ENCODE data around the gene FAM83G.

The FAM83G gene

GRCh38 chr17:18980682-18981334, 23.8 kb downstream of the FAM83G start:
- H3K36me3 ChIP-seq (ENCODE audit: insufficient read depth, insufficient read length, low read length), result peaks cover 69% of the 10 kb centered on the region
- DNase-seq (ENCODE audit: low read depth, low spot score), result no peak
- H3K4me3 ChIP-seq (ENCODE audit: insufficient read length, low read depth), result no peak overlapping the region
- TF ChIP-seq YY1 (IDR thresholded peaks at IDR 0.05; ENCODE audit: insufficient read depth, insufficient read length) (no peak), ZNF274 (IDR thresholded peaks at IDR 0.05; ENCODE audit: low read depth, low read length) (no peak), SUZ12 (IDR thresholded peaks at IDR 0.05; ENCODE audit: extremely low read depth, insufficient read depth, insufficient read length) (no peak)
- no peaks in the 10 kb centered on the region for H3K9me3 ChIP-seq (ENCODE audit: insufficient read depth, low read length)
- peaks cover 21% of the 10 kb centered on the region for H3K4me1 ChIP-seq (ENCODE audit: insufficient read depth, insufficient read length)
- peak overlapping the region; percentile 8 for H3K9ac ChIP-seq (ENCODE audit: insufficient read length, low read depth)
- H3K27me3 ChIP-seq (ENCODE audit: insufficient read depth, insufficient read length), result no peaks in the 10 kb centered on the region

GRCh38 chr17:18978655-18979054, 25.9 kb downstream of the FAM83G start:
- no peak for DNase-seq (ENCODE audit: low read depth, low spot score)
- Histone ChIP-seq H3K27me3 (ENCODE audit: insufficient read depth, insufficient read length) (no peaks in the 10 kb centered on the region), H3K36me3 (ENCODE audit: insufficient read depth, insufficient read length, low read length) (peaks cover 63% of the 10 kb centered on the region), H3K9ac (ENCODE audit: insufficient read length, low read depth) (no peak overlapping the region), H3K4me3 (ENCODE audit: insufficient read length, low read depth) (no peak overlapping the region), H3K9me3 (ENCODE audit: insufficient read depth, low read length) (no peaks in the 10 kb centered on the region), H3K4me1 (ENCODE audit: insufficient read depth, insufficient read length) (peaks cover 20% of the 10 kb centered on the region)
- no peak for TF ChIP-seq SUZ12 (IDR thresholded peaks at IDR 0.05; ENCODE audit: extremely low read depth, insufficient read depth, insufficient read length)
- TF ChIP-seq ZNF274 (IDR thresholded peaks at IDR 0.05; ENCODE audit: low read depth, low read length), result no peak
- no peak for TF ChIP-seq YY1 (IDR thresholded peaks at IDR 0.05; ENCODE audit: insufficient read depth, insufficient read length)

- H3K27me3 ChIP-seq (ENCODE audit: insufficient read depth, insufficient read length), result no peaks in the 10 kb centered on the region
- no peak for DNase-seq (ENCODE audit: low read depth, low spot score)
- peaks cover 63% of the 10 kb centered on the region for H3K36me3 ChIP-seq (ENCODE audit: insufficient read depth, insufficient read length, low read length)
- H3K9ac ChIP-seq (ENCODE audit: insufficient read length, low read depth), result no peak overlapping the region
- no peak overlapping the region for H3K4me3 ChIP-seq (ENCODE audit: insufficient read length, low read depth)
- H3K4me1 ChIP-seq (ENCODE audit: insufficient read depth, insufficient read length), result peaks cover 17% of the 10 kb centered on the region
- TF ChIP-seq ZNF274 (IDR thresholded peaks at IDR 0.05; ENCODE audit: low read depth, low read length), result no peak
- no peaks in the 10 kb centered on the region for H3K9me3 ChIP-seq (ENCODE audit: insufficient read depth, low read length)
These were observed 26.5 kb downstream of the FAM83G start for GRCh38 chr17:18978050-18978449.

GRCh38 chr17:18977646-18978045, 26.9 kb downstream of the FAM83G start:
- peaks cover 64% of the 10 kb centered on the region for H3K36me3 ChIP-seq (ENCODE audit: insufficient read depth, insufficient read length, low read length)
- no peak for TF ChIP-seq ZNF274 (IDR thresholded peaks at IDR 0.05; ENCODE audit: low read depth, low read length)
- TF ChIP-seq YY1 (IDR thresholded peaks at IDR 0.05; ENCODE audit: insufficient read depth, insufficient read length), result no peak
- no peak for TF ChIP-seq SUZ12 (IDR thresholded peaks at IDR 0.05; ENCODE audit: extremely low read depth, insufficient read depth, insufficient read length)
- peaks cover 15% of the 10 kb centered on the region for H3K4me1 ChIP-seq (ENCODE audit: insufficient read depth, insufficient read length)
- H3K4me3 ChIP-seq (ENCODE audit: insufficient read length, low read depth), result no peak overlapping the region
- no peaks in the 10 kb centered on the region for H3K27me3 ChIP-seq (ENCODE audit: insufficient read depth, insufficient read length)
- H3K9ac ChIP-seq (ENCODE audit: insufficient read length, low read depth), result no peak overlapping the region
- no peaks in the 10 kb centered on the region for H3K9me3 ChIP-seq (ENCODE audit: insufficient read depth, low read length)
- DNase-seq (ENCODE audit: low read depth, low spot score), result no peak

- TF ChIP-seq SUZ12 (IDR thresholded peaks at IDR 0.05; ENCODE audit: extremely low read depth, insufficient read depth, insufficient read length) (no peak), ZNF274 (IDR thresholded peaks at IDR 0.05; ENCODE audit: low read depth, low read length) (no peak), YY1 (IDR thresholded peaks at IDR 0.05; ENCODE audit: insufficient read depth, insufficient read length) (no peak)
- Histone ChIP-seq H3K9ac (ENCODE audit: insufficient read length, low read depth) (no peak overlapping the region), H3K27me3 (ENCODE audit: insufficient read depth, insufficient read length) (no peaks in the 10 kb centered on the region), H3K4me1 (ENCODE audit: insufficient read depth, insufficient read length) (peaks cover 10% of the 10 kb centered on the region), H3K9me3 (ENCODE audit: insufficient read depth, low read length) (no peaks in the 10 kb centered on the region), H3K36me3 (ENCODE audit: insufficient read depth, insufficient read length, low read length) (peaks cover 67% of the 10 kb centered on the region), H3K4me3 (ENCODE audit: insufficient read length, low read depth) (no peak overlapping the region)
- no peak for DNase-seq (ENCODE audit: low read depth, low spot score)
These were observed 27.5 kb downstream of the FAM83G start for GRCh38 chr17:18977021-18977420.

- DNase-seq (ENCODE audit: low read depth, low spot score), result no peak
- no peaks in the 10 kb centered on the region for H3K9me3 ChIP-seq (ENCODE audit: insufficient read depth, low read length)
- no peak overlapping the region for H3K4me3 ChIP-seq (ENCODE audit: insufficient read length, low read depth)
- TF ChIP-seq SUZ12 (IDR thresholded peaks at IDR 0.05; ENCODE audit: extremely low read depth, insufficient read depth, insufficient read length) (no peak), YY1 (IDR thresholded peaks at IDR 0.05; ENCODE audit: insufficient read depth, insufficient read length) (no peak), ZNF274 (IDR thresholded peaks at IDR 0.05; ENCODE audit: low read depth, low read length) (no peak)
- no peak overlapping the region for H3K9ac ChIP-seq (ENCODE audit: insufficient read length, low read depth)
- peaks cover 6% of the 10 kb centered on the region for H3K4me1 ChIP-seq (ENCODE audit: insufficient read depth, insufficient read length)
- H3K36me3 ChIP-seq (ENCODE audit: insufficient read depth, insufficient read length, low read length), result peaks cover 75% of the 10 kb centered on the region
- H3K27me3 ChIP-seq (ENCODE audit: insufficient read depth, insufficient read length), result no peaks in the 10 kb centered on the region
These were observed 28.4 kb downstream of the FAM83G start for GRCh38 chr17:18976201-18976600.

- H3K36me3 ChIP-seq (ENCODE audit: insufficient read depth, insufficient read length, low read length), result peaks cover 81% of the 10 kb centered on the region
- H3K27me3 ChIP-seq (ENCODE audit: insufficient read depth, insufficient read length), result no peaks in the 10 kb centered on the region
- H3K4me3 ChIP-seq (ENCODE audit: insufficient read length, low read depth), result no peak overlapping the region
These were observed 29.0 kb downstream of the FAM83G start for GRCh38 chr17:18975597-18975996.

More at GRCh38 chr17:18975597-18975996, 29.0 kb downstream of the FAM83G start:
- no peaks in the 10 kb centered on the region for H3K9me3 ChIP-seq (ENCODE audit: insufficient read depth, low read length)
- H3K4me1 ChIP-seq (ENCODE audit: insufficient read depth, insufficient read length), result peaks cover 4% of the 10 kb centered on the region
- no peak overlapping the region for H3K9ac ChIP-seq (ENCODE audit: insufficient read length, low read depth)
- TF ChIP-seq ZNF274 (IDR thresholded peaks at IDR 0.05; ENCODE audit: low read depth, low read length) (no peak), SUZ12 (IDR thresholded peaks at IDR 0.05; ENCODE audit: extremely low read depth, insufficient read depth, insufficient read length) (no peak), YY1 (IDR thresholded peaks at IDR 0.05; ENCODE audit: insufficient read depth, insufficient read length) (no peak)
- DNase-seq (ENCODE audit: low read depth, low spot score), result no peak
